Bronchial epithelial cell (primary cell): Measurements from ENCODE around the gene MBL2. TPM values are rescaled to one million over a fixed set of nuclear protein-coding genes. Genes with fewer than 3 reads are reported as not detected.

Source experiments
- DNase-seq: peaks from one replicate; pipeline ENCODE4 v3.0.0-alpha.2; 2010; ENCODE audit warnings: low read depth
- FAIRE-seq: peaks from 2 replicates; lab custom pipeline; 2011; peaks lifted over from hg19 to GRCh38; lab: Jason Lieb, UNC
- H3K27me3 ChIP-seq: 2 replicates; pipeline ENCODE4 v1.5.1; 2011; ENCODE audit warnings: low read length; ENCODE audit not compliant: control insufficient read depth, insufficient read depth
- H3K36me3 ChIP-seq: 2 replicates; pipeline ENCODE4 v1.5.1; 2011; ENCODE audit warnings: low read length; ENCODE audit not compliant: control insufficient read depth, insufficient read depth
- H3K4me3 ChIP-seq: 2 replicates; pipeline ENCODE4 v1.5.1; 2011; ENCODE audit warnings: mild to moderate bottlenecking, low read depth, low read length, control low read depth
- CTCF ChIP-seq: IDR thresholded peaks from 2 replicates; pipeline ENCODE4 v1.5.1; 2011; ENCODE audit warnings: mild to moderate bottlenecking, moderate library complexity, low read length, control low read depth, inconsistent platforms; ENCODE audit not compliant: insufficient read depth, severe bottlenecking
- total RNA-seq: library from RNA; depleted of rRNA; stranded (reverse); fragments of >200 nt; gene quantifications from 2 replicates; pipeline ENCODE4 v1.2.1, GENCODE V29; 2014

MBL2 gene
- total RNA-seq, 1 donor from 2014 or later, result not detected

- DNase-seq (peak; percentile 77), FAIRE-seq (no peak)
- Histone ChIP-seq H3K36me3 (no peaks in the 10 kb centered on the region), H3K4me3 (no peak overlapping the region), H3K27me3 (peaks cover 1% of the 10 kb centered on the region)
- no peak for TF ChIP-seq CTCF
These were observed 30.7 kb downstream of the MBL2 start for GRCh38 chr10:52741851-52742250.

GRCh38 chr10:52740913-52741675 lies 31.5 kb downstream of the MBL2 start:
- Histone ChIP-seq H3K4me3 (no peak overlapping the region), H3K27me3 (peaks cover 1% of the 10 kb centered on the region), H3K36me3 (no peaks in the 10 kb centered on the region)
- DNase-seq (peak; percentile 20), FAIRE-seq (no peak)
- peak; percentile 85 for TF ChIP-seq CTCF

GRCh38 chr10:52740155-52740549 lies 32.4 kb downstream of the MBL2 start:
- no peak for FAIRE-seq
- no peak for TF ChIP-seq CTCF

GRCh38 chr10:52739380-52740154 lies 33.0 kb downstream of the MBL2 start:
- Histone ChIP-seq H3K27me3 (peaks cover 1% of the 10 kb centered on the region), H3K4me3 (no peak overlapping the region), H3K36me3 (no peaks in the 10 kb centered on the region)
- no peak for TF ChIP-seq CTCF
- FAIRE-seq, result no peak
- DNase-seq, result no peak

More at GRCh38 chr10:52740155-52740549, 32.4 kb downstream of the MBL2 start:
- Histone ChIP-seq H3K4me3 (no peak overlapping the region), H3K27me3 (peaks cover 1% of the 10 kb centered on the region), H3K36me3 (no peaks in the 10 kb centered on the region)
- no peak for DNase-seq

GRCh38 chr10:52738951-52739350 lies 33.6 kb downstream of the MBL2 start:
- H3K36me3 ChIP-seq, result no peaks in the 10 kb centered on the region
- H3K27me3 ChIP-seq, result peaks cover 1% of the 10 kb centered on the region
- FAIRE-seq (no peak), DNase-seq (no peak)
- no peak overlapping the region for H3K4me3 ChIP-seq
- no peak for TF ChIP-seq CTCF
